ENCODE measurements around the gene EIF5A.

Gene EIF5A

GRCh38 chr17:7313890-7314718 lies 6.7 kb downstream of the EIF5A start:
- no peak for DNase-seq

GRCh38 chr17:7314719-7315569 lies 7.5 kb downstream of the EIF5A start, which contains the start of gene GPS2:
GPS2 (minus strand) TSS chr17:7315360; CDS start chr17:7315052, 308 bp downstream.
- DNase-seq: peak; percentile 93 to 96

- DNase-seq: no peak
These were observed 8.3 kb downstream of the EIF5A start for GRCh38 chr17:7315570-7316235.

- no peak for DNase-seq
These were observed 9.9 kb downstream of the EIF5A start for GRCh38 chr17:7317161-7317803.

- no peak for DNase-seq
These were observed 10.9 kb downstream of the EIF5A start for GRCh38 chr17:7318121-7318860.

- DNase-seq: no peak
These were observed 14.0 kb downstream of the EIF5A start for GRCh38 chr17:7321466-7321865.

- no peak for DNase-seq
These were observed 15.2 kb downstream of the EIF5A start for GRCh38 chr17:7322520-7323194.

- peak; percentile 74 to 78 for DNase-seq
These were observed 16.5 kb downstream of the EIF5A start for GRCh38 chr17:7323731-7324437.

GRCh38 chr17:7324438-7324779 lies 17.0 kb downstream of the EIF5A start:
- DNase-seq: no peak

- DNase-seq: no peak
These were observed 17.7 kb downstream of the EIF5A start for GRCh38 chr17:7325031-7325528.

GRCh38 chr17:7326186-7326585 lies 18.8 kb downstream of the EIF5A start:
- DNase-seq: no peak

GRCh38 chr17:7327056-7327455 lies 19.6 kb downstream of the EIF5A start:
- DNase-seq: no peak

- no peak for DNase-seq
These were observed 20.1 kb downstream of the EIF5A start for GRCh38 chr17:7327501-7327900.

- no peak for DNase-seq
These were observed 20.6 kb downstream of the EIF5A start for GRCh38 chr17:7328009-7328408.

- DNase-seq: no peak
These were observed 21.5 kb downstream of the EIF5A start, which contains the start of gene NEURL4 for GRCh38 chr17:7328840-7329373. NEURL4 (minus strand) TSS chr17:7329335; CDS start chr17:7329312, 23 bp downstream.

- DNase-seq: peak; percentile 96
These were observed 22.1 kb downstream of the EIF5A start for GRCh38 chr17:7329374-7329996.

GRCh38 chr17:7329997-7330637 lies 22.7 kb downstream of the EIF5A start:
- DNase-seq: peak; percentile 83 to 84

GRCh38 chr17:7330638-7331015 lies 23.2 kb downstream of the EIF5A start:
- no peak for DNase-seq

- DNase-seq: no peak
These were observed 24.7 kb downstream of the EIF5A start for GRCh38 chr17:7332111-7332510.

All from stimulated activated CD4-positive, alpha-beta T cell treated with anti-CD3 and anti-CD28 coated beads, Interleukin-2, amount 100 ng/mL, for 24 hours (primary cell).